RWPE2 (cell line): Measurements from ENCODE around the gene ITFG2.

Experiments used
- ATAC-seq: fragments of 200-7000 bp; cut with Tn5 transposase; 3 replicates; pipeline ENCODE4 v1.9.1; 2021; ENCODE audit warnings: low read depth
- DNase-seq: peaks from one replicate; pipeline ENCODE4 v3.0.0-alpha.2; 2020; ENCODE audit warnings: low spot score
- H3K27ac ChIP-seq: fragments of 450-650 bp; 2 replicates; pipeline ENCODE4 v1.5.1; 2017; ENCODE audit warnings: mild to moderate bottlenecking; ENCODE audit not compliant: poor library complexity, severe bottlenecking
- H3K27me3 ChIP-seq: fragments of 250-450 bp; sonication (Bioruptor Pico); 2 replicates; pipeline ENCODE4 v1.5.1; 2021; ENCODE audit warnings: mild to moderate bottlenecking, moderate library complexity; ENCODE audit not compliant: insufficient read depth, poor library complexity, severe bottlenecking
- H3K36me3 ChIP-seq: fragments of 250-450 bp; sonication (Bioruptor Pico); 2 replicates; pipeline ENCODE4 v1.5.1; 2020; ENCODE audit warnings: low read depth, mild to moderate bottlenecking, moderate library complexity
- H3K4me1 ChIP-seq: fragments of 250-450 bp; sonication (Bioruptor Pico); 2 replicates; pipeline ENCODE4 v1.5.1; 2021; ENCODE audit warnings: mild to moderate bottlenecking, moderate library complexity; ENCODE audit not compliant: insufficient read depth, poor library complexity, severe bottlenecking
- H3K4me3 ChIP-seq: fragments of 250-450 bp; sonication (Bioruptor Pico); 2 replicates; pipeline ENCODE4 v1.5.1; 2021; ENCODE audit warnings: mild to moderate bottlenecking, moderate library complexity; ENCODE audit not compliant: severe bottlenecking
- H3K9me3 ChIP-seq: fragments of 250-450 bp; sonication (Bioruptor Pico); 2 replicates; pipeline ENCODE4 v1.5.1; 2021; ENCODE audit warnings: mild to moderate bottlenecking, moderate library complexity; ENCODE audit not compliant: severe bottlenecking
- TF ChIP-seq, protein P1 (sequence below): fragments of 450-650 bp; IDR thresholded peaks from one replicate; pipeline ENCODE4 v1.5.1; 2017; ENCODE audit warnings: mild to moderate bottlenecking, moderate library complexity; ENCODE audit not compliant: poor library complexity, severe bottlenecking

Gene ITFG2

DNA sequence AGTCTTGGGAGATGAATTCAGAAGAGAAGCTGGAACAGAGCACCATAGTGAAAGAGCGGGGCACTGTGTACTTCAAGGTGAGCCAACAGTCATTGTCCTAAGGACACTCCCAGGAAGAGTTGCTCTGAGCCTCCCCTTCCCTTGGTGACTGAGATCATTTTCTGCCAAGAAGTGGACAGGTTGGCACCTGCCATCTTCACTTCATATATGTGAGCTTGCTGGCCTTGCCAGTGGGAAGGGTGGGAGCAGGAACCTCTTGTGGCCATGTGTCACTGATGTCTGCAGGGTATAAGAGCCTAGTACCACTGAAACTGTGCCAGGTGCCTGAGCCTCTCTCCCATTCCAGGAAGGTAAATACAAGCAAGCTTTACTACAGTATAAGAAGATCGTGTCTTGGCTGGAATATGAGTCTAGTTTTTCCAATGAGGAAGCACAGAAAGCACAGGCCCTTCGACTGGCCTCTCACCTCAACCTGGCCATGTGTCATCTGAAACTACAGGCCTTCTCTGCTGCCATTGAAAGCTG, 12.4 kb upstream of the ITFG2 start:
- Histone ChIP-seq H3K27ac (no peak overlapping the region), H3K9me3 (no peaks in the 10 kb centered on the region), H3K36me3 (peaks cover 91% of the 10 kb centered on the region), H3K27me3 (no peaks in the 10 kb centered on the region), H3K4me3 (no peak overlapping the region), H3K4me1 (peaks cover 6% of the 10 kb centered on the region)
- no peak for DNase-seq
- TF ChIP-seq, protein P1, sequence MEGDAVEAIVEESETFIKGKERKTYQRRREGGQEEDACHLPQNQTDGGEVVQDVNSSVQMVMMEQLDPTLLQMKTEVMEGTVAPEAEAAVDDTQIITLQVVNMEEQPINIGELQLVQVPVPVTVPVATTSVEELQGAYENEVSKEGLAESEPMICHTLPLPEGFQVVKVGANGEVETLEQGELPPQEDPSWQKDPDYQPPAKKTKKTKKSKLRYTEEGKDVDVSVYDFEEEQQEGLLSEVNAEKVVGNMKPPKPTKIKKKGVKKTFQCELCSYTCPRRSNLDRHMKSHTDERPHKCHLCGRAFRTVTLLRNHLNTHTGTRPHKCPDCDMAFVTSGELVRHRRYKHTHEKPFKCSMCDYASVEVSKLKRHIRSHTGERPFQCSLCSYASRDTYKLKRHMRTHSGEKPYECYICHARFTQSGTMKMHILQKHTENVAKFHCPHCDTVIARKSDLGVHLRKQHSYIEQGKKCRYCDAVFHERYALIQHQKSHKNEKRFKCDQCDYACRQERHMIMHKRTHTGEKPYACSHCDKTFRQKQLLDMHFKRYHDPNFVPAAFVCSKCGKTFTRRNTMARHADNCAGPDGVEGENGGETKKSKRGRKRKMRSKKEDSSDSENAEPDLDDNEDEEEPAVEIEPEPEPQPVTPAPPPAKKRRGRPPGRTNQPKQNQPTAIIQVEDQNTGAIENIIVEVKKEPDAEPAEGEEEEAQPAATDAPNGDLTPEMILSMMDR, result no peak
- no peak for ATAC-seq

DNA sequence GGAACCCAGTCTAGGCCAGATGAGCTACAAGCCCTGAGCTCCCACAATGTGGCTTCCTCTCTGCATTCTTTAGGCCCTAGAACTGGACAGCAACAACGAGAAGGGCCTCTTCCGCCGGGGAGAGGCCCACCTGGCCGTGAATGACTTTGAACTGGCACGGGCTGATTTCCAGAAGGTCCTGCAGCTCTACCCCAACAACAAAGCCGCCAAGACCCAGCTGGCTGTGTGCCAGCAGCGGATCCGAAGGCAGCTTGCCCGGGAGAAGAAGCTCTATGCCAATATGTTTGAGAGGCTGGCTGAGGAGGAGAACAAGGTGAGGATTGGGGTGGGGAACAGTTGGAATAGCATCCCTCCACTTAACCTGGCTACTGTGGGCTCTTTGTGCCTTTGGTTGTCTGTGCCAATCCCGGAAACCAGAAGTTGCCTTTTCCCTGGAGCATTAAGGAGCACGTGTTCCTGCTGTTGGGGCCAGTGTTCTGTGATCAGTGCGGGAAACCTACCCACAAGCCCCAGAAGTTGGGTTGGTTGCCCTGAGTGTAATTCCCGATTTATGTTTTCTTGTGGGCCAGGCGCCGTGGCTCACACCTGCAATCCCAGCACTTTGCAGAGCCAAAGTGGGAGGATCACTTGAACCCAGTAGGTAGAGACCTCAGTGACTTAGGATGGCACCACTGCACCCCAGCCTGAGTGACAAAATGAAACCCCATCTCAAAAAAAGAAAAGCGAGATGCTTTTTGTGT, 11.3 kb upstream of the ITFG2 start:
- Histone ChIP-seq H3K27ac (no peak overlapping the region), H3K9me3 (no peaks in the 10 kb centered on the region), H3K4me3 (no peak overlapping the region), H3K27me3 (no peaks in the 10 kb centered on the region), H3K4me1 (peaks cover 6% of the 10 kb centered on the region), H3K36me3 (peaks cover 92% of the 10 kb centered on the region)
- no peak for ATAC-seq
- no peak for DNase-seq
- TF ChIP-seq, protein P1, result no peak

DNA sequence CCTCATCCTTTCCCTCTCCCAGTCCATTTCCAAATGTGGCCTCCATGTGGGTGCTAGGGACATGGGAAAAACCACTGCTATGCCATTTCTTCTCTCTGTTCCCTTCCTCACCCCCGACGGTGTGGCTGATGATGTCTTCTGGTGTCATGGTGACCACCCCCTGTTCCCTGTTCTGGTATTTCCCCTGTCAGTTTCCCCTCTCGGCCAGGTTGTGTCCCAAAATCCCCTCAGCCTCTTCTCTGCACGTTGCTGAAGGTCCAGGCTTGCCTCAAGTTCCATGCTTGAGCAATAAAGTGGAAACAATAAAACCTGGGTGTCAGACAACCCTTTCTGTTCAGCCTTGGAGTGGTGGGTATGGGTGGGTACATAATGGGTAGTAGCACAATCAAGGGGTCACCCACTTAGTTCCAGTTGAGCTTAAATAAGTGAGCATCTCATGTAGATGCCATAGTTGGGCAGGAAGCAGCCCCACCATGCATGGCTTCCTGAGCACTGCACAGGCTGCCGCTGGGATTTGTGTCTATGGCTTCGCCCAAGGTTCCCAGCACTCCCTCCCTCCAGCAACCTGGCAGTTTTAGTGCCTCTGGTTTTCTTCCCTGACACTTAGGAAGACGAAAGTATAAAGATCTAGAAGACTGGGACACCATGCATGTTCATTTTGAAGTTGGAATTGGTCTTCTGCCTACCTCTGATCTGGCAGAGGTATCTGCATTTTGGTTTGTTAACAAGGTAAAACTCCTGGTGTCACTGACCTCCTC, 8.7 kb upstream of the ITFG2 start:
- DNase-seq, result no peak

DNA sequence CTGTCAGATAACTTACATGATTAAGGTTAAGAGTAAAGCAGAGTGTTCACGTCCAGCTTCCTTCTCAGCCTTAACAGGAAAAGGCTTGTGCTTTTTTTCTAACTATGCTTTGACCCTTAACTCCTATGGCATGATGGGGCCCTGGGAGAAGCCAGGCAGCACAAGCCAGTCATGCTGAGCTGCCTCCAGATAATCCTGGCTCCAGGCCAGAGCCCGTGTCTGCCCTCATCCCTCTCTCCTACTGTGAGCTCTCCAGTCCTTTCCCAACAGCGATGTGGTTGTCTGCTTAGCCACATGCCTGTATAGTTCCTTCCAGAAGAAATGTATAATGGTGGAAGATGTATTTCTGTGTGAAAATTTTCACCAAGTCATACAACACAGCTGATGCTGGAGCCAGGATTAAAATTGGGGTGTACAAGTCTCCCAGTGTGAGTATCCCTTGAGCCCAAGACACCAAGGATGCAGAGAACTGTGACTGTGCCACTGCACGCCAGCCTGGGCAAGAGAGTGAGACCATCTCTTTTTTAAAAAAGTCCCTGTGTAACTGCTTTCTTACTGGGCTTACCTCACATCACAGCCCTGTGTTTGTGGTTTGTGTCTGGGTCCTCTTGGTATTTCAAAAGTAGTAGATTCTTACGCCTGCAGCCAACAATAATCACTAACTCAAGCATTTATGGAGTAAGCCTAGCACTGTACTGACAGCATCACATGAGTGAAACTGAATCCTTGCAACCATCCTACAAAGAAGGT, 7.9 kb upstream of the ITFG2 start:
- Histone ChIP-seq H3K27me3 (no peaks in the 10 kb centered on the region), H3K27ac (no peak overlapping the region), H3K4me3 (no peak overlapping the region), H3K4me1 (no peaks in the 10 kb centered on the region), H3K9me3 (no peaks in the 10 kb centered on the region), H3K36me3 (peaks cover 65% of the 10 kb centered on the region)
- ATAC-seq (no peak), DNase-seq (no peak)
- TF ChIP-seq, protein P1, result no peak

More for the DNA sequence above, 8.7 kb upstream of the ITFG2 start:
- H3K9me3 ChIP-seq, result no peaks in the 10 kb centered on the region
- H3K27ac ChIP-seq, result no peak overlapping the region
- no peak overlapping the region for H3K4me3 ChIP-seq
- H3K4me1 ChIP-seq, result no peaks in the 10 kb centered on the region
- H3K27me3 ChIP-seq, result no peaks in the 10 kb centered on the region
- peaks cover 73% of the 10 kb centered on the region for H3K36me3 ChIP-seq
- TF ChIP-seq, protein P1, result no peak
- ATAC-seq, result no peak
